Mesothelial cell of epicardium (in vitro differentiated cells): ENCODE data around the gene SMAD1. TPM values are rescaled to one million over a fixed set of nuclear protein-coding genes. Genes with fewer than 3 reads are reported as not detected.

Source experiments
- DNase-seq, 2 experiments: peaks; one replicate each; pipeline ENCODE4 v3.0.0; 2021; ENCODE audit warnings: low spot score in 2 of 2; ENCODE audit not compliant: unreplicated experiment in 2 of 2
- H3K27ac Mint-ChIP-seq: 2 replicates; pipeline ENCODE4 v1.8.0; 2021; ENCODE audit warnings: mixed read lengths
- H3K27me3 Mint-ChIP-seq: 2 replicates; pipeline ENCODE4 v1.8.0; 2021; ENCODE audit warnings: low read depth, mixed read lengths
- H3K36me3 Mint-ChIP-seq: 2 replicates; pipeline ENCODE4 v1.8.0; 2021; ENCODE audit warnings: mixed read lengths
- H3K4me1 Mint-ChIP-seq: 2 replicates; pipeline ENCODE4 v1.8.0; 2021; ENCODE audit warnings: mixed read lengths
- H3K4me3 Mint-ChIP-seq: 2 replicates; pipeline ENCODE4 v1.8.0; 2021; ENCODE audit warnings: mild to moderate bottlenecking, moderate library complexity, mixed read lengths
- H3K9me3 Mint-ChIP-seq: 2 replicates; pipeline ENCODE4 v1.8.0; 2021; ENCODE audit warnings: mixed read lengths
- CTCF ChIP-seq: fragments of 200-600 bp; sonication (generic); IDR thresholded peaks from one replicate; pipeline ENCODE4 v1.5.0; 2021; ENCODE audit warnings: antibody characterized with exemption; ENCODE audit not compliant: unreplicated experiment
- total RNA-seq: library from RNA; stranded (reverse); gene quantifications from 3 replicates; pipeline ENCODE4 v1.2.1, GENCODE V29; 2021

Gene SMAD1
- total RNA-seq, 1 donor from 2014 or later: 40.5 TPM

- Mint-ChIP-seq H3K27me3 (no peaks in the 10 kb centered on the region), H3K27ac (no peak overlapping the region), H3K4me3 (no peak overlapping the region), H3K9me3 (no peaks in the 10 kb centered on the region), H3K36me3 (no peaks in the 10 kb centered on the region), H3K4me1 (peaks cover 23% of the 10 kb centered on the region)
- DNase-seq: no peak
- TF ChIP-seq CTCF: no peak
These were observed 6.0 kb downstream of the SMAD1 start for GRCh38 chr4:145487631-145488030.

GRCh38 chr4:145488310-145488709 is 6.7 kb downstream of the SMAD1 start:
- H3K4me3 Mint-ChIP-seq: no peak overlapping the region
- H3K4me1 Mint-ChIP-seq: peaks cover 27% of the 10 kb centered on the region
- no peak overlapping the region for H3K27ac Mint-ChIP-seq
- no peaks in the 10 kb centered on the region for H3K27me3 Mint-ChIP-seq
- no peaks in the 10 kb centered on the region for H3K36me3 Mint-ChIP-seq
- TF ChIP-seq CTCF: no peak
- no peaks in the 10 kb centered on the region for H3K9me3 Mint-ChIP-seq
- DNase-seq: no peak

- no peak for DNase-seq
- Mint-ChIP-seq H3K27me3 (no peaks in the 10 kb centered on the region), H3K27ac (no peak overlapping the region), H3K9me3 (no peaks in the 10 kb centered on the region), H3K4me1 (peaks cover 31% of the 10 kb centered on the region), H3K4me3 (no peak overlapping the region), H3K36me3 (no peaks in the 10 kb centered on the region)
- no peak for TF ChIP-seq CTCF
These were observed 7.9 kb downstream of the SMAD1 start for GRCh38 chr4:145489556-145489955.

- no peak for DNase-seq
- no peak for TF ChIP-seq CTCF
These were observed 8.7 kb downstream of the SMAD1 start for GRCh38 chr4:145490361-145490760.

GRCh38 chr4:145490796-145491195 is 9.1 kb downstream of the SMAD1 start:
- H3K27me3 Mint-ChIP-seq: no peaks in the 10 kb centered on the region
- H3K27ac Mint-ChIP-seq: peak overlapping the region; percentile 47
- no peak for DNase-seq
- no peaks in the 10 kb centered on the region for H3K36me3 Mint-ChIP-seq
- H3K4me1 Mint-ChIP-seq: peaks cover 31% of the 10 kb centered on the region
- no peak for TF ChIP-seq CTCF
- no peaks in the 10 kb centered on the region for H3K9me3 Mint-ChIP-seq
- no peak overlapping the region for H3K4me3 Mint-ChIP-seq

More at GRCh38 chr4:145490361-145490760, 8.7 kb downstream of the SMAD1 start:
- Mint-ChIP-seq H3K36me3 (no peaks in the 10 kb centered on the region), H3K4me3 (no peak overlapping the region), H3K4me1 (peaks cover 31% of the 10 kb centered on the region), H3K27ac (no peak overlapping the region), H3K9me3 (no peaks in the 10 kb centered on the region), H3K27me3 (no peaks in the 10 kb centered on the region)

- no peak overlapping the region for H3K4me3 Mint-ChIP-seq
- H3K36me3 Mint-ChIP-seq: no peaks in the 10 kb centered on the region
- peaks cover 18% of the 10 kb centered on the region for H3K4me1 Mint-ChIP-seq
- H3K27me3 Mint-ChIP-seq: no peaks in the 10 kb centered on the region
- no peak for DNase-seq
- H3K9me3 Mint-ChIP-seq: no peaks in the 10 kb centered on the region
- TF ChIP-seq CTCF: no peak
- no peak overlapping the region for H3K27ac Mint-ChIP-seq
These were observed 10.7 kb downstream of the SMAD1 start for GRCh38 chr4:145492376-145492775.
